NT2/D1 (cell line): ENCODE results near the gene RBPMS2.

ENCODE experiments used
- YY1 ChIP-seq: IDR thresholded peaks from 2 replicates; pipeline ENCODE4 v1.6.1; 2011; ENCODE audit not compliant: insufficient read length, insufficient read depth
- ZNF274 ChIP-seq: IDR thresholded peaks from 2 replicates; pipeline ENCODE4 v1.6.1; 2011; ENCODE audit warnings: mild to moderate bottlenecking, low read depth, low read length

- TF ChIP-seq YY1 (no peak), ZNF274 (no peak)
These were observed 33.0 kb downstream of the RBPMS2 start for GRCh38 chr15:64742385-64742784.
